CD4-positive, alpha-beta T cell (primary cell): Measurements from ENCODE around the gene PPP1R13B. TPM values are rescaled to one million over a fixed set of nuclear protein-coding genes. Genes with fewer than 3 reads are reported as not detected.

ENCODE experiments used
- ATAC-seq: fragments of 200-7000 bp; cut with Tn5 transposase; one replicate; pipeline ENCODE4 v1.10.0; 2022; ENCODE audit warnings: mild to moderate bottlenecking; ENCODE audit not compliant: poor library complexity
- CTCF ChIA-PET: fragments of 350-600 bp; sonication (Branson Sonifier 250); formaldehyde crosslinking; loops from one replicate; lab custom pipeline; 2021; ENCODE audit warnings: antibody characterized with exemption, inconsistent platforms; lab: Charles Lee
- POLR2A ChIA-PET: fragments of 350-600 bp; sonication (Branson Sonifier 250); formaldehyde crosslinking; loops from one replicate; lab custom pipeline; 2021; ENCODE audit warnings: antibody characterized with exemption, inconsistent platforms; lab: Charles Lee
- DNase-seq, 14 experiments: peaks; one replicate each; pipeline ENCODE4 v3.0.0-alpha.2; 2013 to 2020; ENCODE audit warnings: mixed read lengths in 2 of 14
- H3K27ac ChIP-seq, 2 donors: one replicate each; pipeline versions ENCODE4 v1.5.1 to v1.7.0; 2013; ENCODE audit warnings: low read length in 2 of 2, low read depth in 1 of 2, mild to moderate bottlenecking in 1 of 2
- H3K27me3 ChIP-seq, 2 experiments: 1 replicate in 1 of 2; 2 replicates in 1 of 2; pipeline versions ENCODE4 v1.6.1 to v1.7.0; 2013; ENCODE audit warnings: low read length in 2 of 2, control low read depth in 1 of 2, mild to moderate bottlenecking in 1 of 2, moderate library complexity in 1 of 2; ENCODE audit not compliant: insufficient read depth in 2 of 2, control insufficient read depth in 1 of 2
- H3K36me3 ChIP-seq: one replicate; pipeline ENCODE4 v1.6.1; 2013; ENCODE audit warnings: low read length, control low read depth; ENCODE audit not compliant: insufficient read depth
- H3K4me1 ChIP-seq: one replicate; pipeline ENCODE4 v1.6.1; 2013; ENCODE audit warnings: low read length, control low read depth; ENCODE audit not compliant: insufficient read depth
- H3K4me3 ChIP-seq: one replicate; pipeline ENCODE4 v1.5.1; 2013; ENCODE audit warnings: mild to moderate bottlenecking, low read length, moderate library complexity
- H3K9me3 ChIP-seq, 2 experiments: 1 replicate in 1 of 2; 2 replicates in 1 of 2; pipeline versions ENCODE4 v1.6.1 to v1.7.0; 2013; ENCODE audit warnings: low read length in 2 of 2, mild to moderate bottlenecking in 2 of 2, control low read depth in 1 of 2, moderate library complexity in 1 of 2; ENCODE audit not compliant: control insufficient read depth in 1 of 2, insufficient read depth in 1 of 2
- H3K27ac Mint-ChIP-seq: one replicate; pipeline ENCODE4 v1.8.0; 2020; ENCODE audit warnings: mixed read lengths
- H3K27me3 Mint-ChIP-seq: one replicate; pipeline ENCODE4 v1.8.0; 2021; ENCODE audit warnings: mixed read lengths
- H3K36me3 Mint-ChIP-seq: one replicate; pipeline ENCODE4 v1.8.0; 2021; ENCODE audit warnings: low read depth, mixed read lengths
- H3K4me1 Mint-ChIP-seq: one replicate; pipeline ENCODE4 v1.8.0; 2021; ENCODE audit warnings: low read depth, mixed read lengths
- H3K4me3 Mint-ChIP-seq: one replicate; pipeline ENCODE4 v1.8.0; 2020; ENCODE audit warnings: mild to moderate bottlenecking, mixed read lengths
- H3K9me3 Mint-ChIP-seq: one replicate; pipeline ENCODE4 v1.8.0; 2020; ENCODE audit warnings: mixed read lengths
- CTCF ChIP-seq: fragments of 200-600 bp; IDR thresholded peaks from one replicate; pipeline ENCODE4 v1.8.0; 2022; ENCODE audit warnings: antibody characterized with exemption, mild to moderate bottlenecking
- intact Hi-C, 2 experiments: fragments of 100-400 bp; cut with DNase I in 1 of 2; cut with micrococcal nuclease in 1 of 2; formaldehyde crosslinking; loops; one replicate each; pipeline versions ENCODE4 v1.15.1 to v1.9.0; 2023 to 2025; cut with DNase I, micrococcal nuclease
- total RNA-seq, 174 experiments: library from RNA in 2 of 174; stranded (reverse) in 2 of 174; gene quantifications; one replicate each; pipeline ENCODE4 v1.2.3 and lab custom pipeline; 2021 to 2026

The PPP1R13B gene
- total RNA-seq, 2 experiments from 2014 or later: 14.3 to 14.4 TPM

GRCh38 chr14:103857256-103857655, 9.9 kb upstream of the PPP1R13B start:
- POLR2A ChIA-PET: no interaction called here
- Histone ChIP-seq H3K27me3 (peaks cover 0 to 2% of the 10 kb centered on the region in 2 experiments), H3K27ac (no peak overlapping the region), H3K9me3 (no peaks in the 10 kb centered on the region), H3K4me3 (no peak overlapping the region), H3K4me1 (peaks cover 4% of the 10 kb centered on the region), H3K36me3 (no peaks in the 10 kb centered on the region)
- DNase-seq: no peak
- Mint-ChIP-seq H3K4me3 (no peak overlapping the region), H3K4me1 (peaks cover 8% of the 10 kb centered on the region), H3K27me3 (peaks cover 3% of the 10 kb centered on the region), H3K36me3 (no peaks in the 10 kb centered on the region), H3K27ac (no peak overlapping the region), H3K9me3 (no peaks in the 10 kb centered on the region)
- CTCF ChIA-PET: interaction anchor here (0.7 kb wide), 1 partner anchor 8 kb away, joined by 3 read pairs; no protein-coding TSS in a partner anchor
- TF ChIP-seq CTCF: no peak
- no peak for ATAC-seq
- intact Hi-C loops: no loop called here

- no peak overlapping the region for H3K4me3 ChIP-seq
- Mint-ChIP-seq H3K27me3 (no peaks in the 10 kb centered on the region), H3K9me3 (no peaks in the 10 kb centered on the region), H3K4me3 (no peak overlapping the region), H3K27ac (no peak overlapping the region), H3K4me1 (peaks cover 8% of the 10 kb centered on the region), H3K36me3 (no peaks in the 10 kb centered on the region)
- POLR2A ChIA-PET: no interaction called here
- no peak for TF ChIP-seq CTCF
- intact Hi-C loops: no loop called here
- H3K27me3 ChIP-seq: peaks cover 0 to 2% of the 10 kb centered on the region in 2 experiments
- H3K36me3 ChIP-seq: no peaks in the 10 kb centered on the region
- CTCF ChIA-PET: no interaction called here
- H3K9me3 ChIP-seq: no peaks in the 10 kb centered on the region
- H3K4me1 ChIP-seq: peaks cover 4% of the 10 kb centered on the region
- H3K27ac ChIP-seq: no peak overlapping the region
- DNase-seq: no peak
- ATAC-seq: no peak
These were observed 9.2 kb upstream of the PPP1R13B start for GRCh38 chr14:103856607-103857006.

DNA sequence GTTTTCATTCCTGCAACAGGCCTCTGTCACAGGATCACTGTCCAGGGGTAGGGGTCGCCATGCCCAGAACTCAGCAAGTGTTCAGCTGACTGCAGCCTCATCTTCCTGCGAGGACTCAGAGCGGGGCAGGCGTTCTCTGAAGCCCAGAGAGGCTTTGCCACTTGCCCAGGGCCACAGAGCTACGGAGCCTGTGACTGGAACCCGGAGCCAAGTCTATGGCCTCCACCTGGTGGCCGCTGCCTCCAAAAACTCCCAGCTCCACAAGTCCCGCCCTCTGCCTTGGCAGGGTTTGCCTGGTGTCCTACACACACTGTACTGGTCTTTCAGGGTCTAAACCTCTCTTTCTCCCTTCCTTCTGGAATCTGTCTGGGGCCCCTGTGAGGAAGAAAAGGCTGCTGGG, 8.7 kb upstream of the PPP1R13B start:
- no peak for TF ChIP-seq CTCF
- H3K27ac Mint-ChIP-seq: no peak overlapping the region
- intact Hi-C loops: no loop called here
- Histone ChIP-seq H3K4me3 (no peak overlapping the region), H3K27me3 (peaks cover 0 to 2% of the 10 kb centered on the region in 2 experiments), H3K4me1 (peaks cover 4% of the 10 kb centered on the region), H3K27ac (no peak overlapping the region), H3K36me3 (no peaks in the 10 kb centered on the region), H3K9me3 (no peaks in the 10 kb centered on the region)
- ChIA-PET POLR2A (no interaction called here), CTCF (no interaction called here)
- DNase-seq: no peak
- peaks cover 8% of the 10 kb centered on the region for H3K4me1 Mint-ChIP-seq
- no peaks in the 10 kb centered on the region for H3K9me3 Mint-ChIP-seq
- no peaks in the 10 kb centered on the region for H3K36me3 Mint-ChIP-seq
- ATAC-seq: no peak
- no peak overlapping the region for H3K4me3 Mint-ChIP-seq
- no peaks in the 10 kb centered on the region for H3K27me3 Mint-ChIP-seq
